ENCODE data around the gene GANC. TPM values are rescaled to one million over a fixed set of nuclear protein-coding genes. Genes with fewer than 3 reads are reported as not detected.
A peak's percentile ranks its signal among the peaks of the same experiment; 100 is the strongest.
"Not testable (repeated sequence)": the region's sequence is repeated elsewhere in the genome, so short reads cannot be mapped to it uniquely, and the experiment has no call there.

GANC gene
- total RNA-seq, 1 donor: 32.5 TPM

DNA sequence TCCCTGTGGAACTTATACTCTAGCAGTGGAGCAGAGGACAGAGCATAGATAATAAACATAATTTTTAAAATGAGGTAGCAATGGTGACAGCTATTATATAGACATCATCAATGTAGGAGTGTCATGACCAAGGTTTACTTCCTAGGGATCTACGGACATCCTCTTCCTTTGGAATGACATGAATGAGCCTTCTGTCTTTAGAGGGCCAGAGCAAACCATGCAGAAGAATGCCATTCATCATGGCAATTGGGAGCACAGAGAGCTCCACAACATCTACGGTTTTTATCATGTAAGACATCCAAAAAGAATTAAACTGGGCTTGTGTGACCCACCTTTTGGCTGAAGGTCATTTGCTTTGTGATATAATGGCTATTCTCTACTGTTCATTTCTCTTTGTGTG, 56.2 kb downstream of the GANC start:
- no peak overlapping the region for H3K4me3 ChIP-seq (ENCODE audit: low read depth, low read length)
- no peak for DNase-seq (ENCODE audit: low read depth)
- TF ChIP-seq, protein P1, sequence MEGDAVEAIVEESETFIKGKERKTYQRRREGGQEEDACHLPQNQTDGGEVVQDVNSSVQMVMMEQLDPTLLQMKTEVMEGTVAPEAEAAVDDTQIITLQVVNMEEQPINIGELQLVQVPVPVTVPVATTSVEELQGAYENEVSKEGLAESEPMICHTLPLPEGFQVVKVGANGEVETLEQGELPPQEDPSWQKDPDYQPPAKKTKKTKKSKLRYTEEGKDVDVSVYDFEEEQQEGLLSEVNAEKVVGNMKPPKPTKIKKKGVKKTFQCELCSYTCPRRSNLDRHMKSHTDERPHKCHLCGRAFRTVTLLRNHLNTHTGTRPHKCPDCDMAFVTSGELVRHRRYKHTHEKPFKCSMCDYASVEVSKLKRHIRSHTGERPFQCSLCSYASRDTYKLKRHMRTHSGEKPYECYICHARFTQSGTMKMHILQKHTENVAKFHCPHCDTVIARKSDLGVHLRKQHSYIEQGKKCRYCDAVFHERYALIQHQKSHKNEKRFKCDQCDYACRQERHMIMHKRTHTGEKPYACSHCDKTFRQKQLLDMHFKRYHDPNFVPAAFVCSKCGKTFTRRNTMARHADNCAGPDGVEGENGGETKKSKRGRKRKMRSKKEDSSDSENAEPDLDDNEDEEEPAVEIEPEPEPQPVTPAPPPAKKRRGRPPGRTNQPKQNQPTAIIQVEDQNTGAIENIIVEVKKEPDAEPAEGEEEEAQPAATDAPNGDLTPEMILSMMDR (IDR thresholded peaks at IDR 0.05; ENCODE audit: insufficient read depth, low read length): no peak

GRCh38 chr15:42329992-42330391, 57.0 kb downstream of the GANC start:
- H3K4me3 ChIP-seq (ENCODE audit: low read depth, low read length): no peak overlapping the region
- TF ChIP-seq, protein P1 (IDR thresholded peaks at IDR 0.05; ENCODE audit: insufficient read depth, low read length): no peak
- no peak for DNase-seq (ENCODE audit: low read depth)

- TF ChIP-seq, protein P1 (IDR thresholded peaks at IDR 0.05; ENCODE audit: insufficient read depth, low read length): no peak
- no peak for DNase-seq (ENCODE audit: low read depth)
- no peak overlapping the region for H3K4me3 ChIP-seq (ENCODE audit: low read depth, low read length)
These were observed 58.2 kb downstream of the GANC start for GRCh38 chr15:42331235-42331634.

GRCh38 chr15:42332331-42332730, 59.3 kb downstream of the GANC start:
- TF ChIP-seq, protein P1 (IDR thresholded peaks at IDR 0.05; ENCODE audit: insufficient read depth, low read length): no peak
- H3K4me3 ChIP-seq (ENCODE audit: low read depth, low read length): no peak overlapping the region
- DNase-seq (ENCODE audit: low read depth): peak; percentile 48

DNA sequence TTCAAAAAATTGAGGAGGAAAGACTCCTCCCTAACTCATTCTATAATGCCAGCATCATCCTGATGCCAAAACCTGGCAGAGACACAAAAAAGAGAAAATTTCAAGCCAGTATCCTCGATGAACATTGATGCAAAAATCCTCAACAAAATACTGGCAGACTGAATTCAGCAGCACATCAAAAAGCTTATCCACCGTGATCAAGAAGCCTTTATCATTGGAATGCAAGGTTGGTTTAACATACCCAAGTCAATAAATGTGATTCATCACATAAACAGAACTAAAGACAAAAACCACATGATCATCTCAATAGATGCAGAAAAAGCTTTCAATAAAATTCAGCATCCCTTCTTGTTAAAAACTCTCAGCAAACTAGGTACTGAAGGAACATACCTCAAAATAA, 62.1 kb downstream of the GANC start:
- H3K4me3 ChIP-seq (ENCODE audit: low read depth, low read length): no peak overlapping the region
- TF ChIP-seq, protein P1 (IDR thresholded peaks at IDR 0.05; ENCODE audit: insufficient read depth, low read length): no peak
- no peak for DNase-seq (ENCODE audit: low read depth)

- DNase-seq (ENCODE audit: low read depth); H3K4me3 ChIP-seq (ENCODE audit: low read depth, low read length): not testable (repeated sequence)
These were observed 63.6 kb downstream of the GANC start for GRCh38 chr15:42336650-42337049.

GRCh38 chr15:42337104-42337503, 64.1 kb downstream of the GANC start:
- H3K4me3 ChIP-seq (ENCODE audit: low read depth, low read length); DNase-seq (ENCODE audit: low read depth): not testable (repeated sequence)

GRCh38 chr15:42338500-42338899, 65.5 kb downstream of the GANC start:
- TF ChIP-seq, protein P1 (IDR thresholded peaks at IDR 0.05; ENCODE audit: insufficient read depth, low read length): no peak
- H3K4me3 ChIP-seq (ENCODE audit: low read depth, low read length): no peak overlapping the region
- no peak for DNase-seq (ENCODE audit: low read depth)

Measured in fibroblast of the aortic adventitia (primary cell).